Measurements from ENCODE around the gene CA11.
A peak's percentile ranks its signal among the peaks of the same experiment; 100 is the strongest.
"Not testable (repeated sequence)": the region's sequence is repeated elsewhere in the genome, so short reads cannot be mapped to it uniquely, and the experiment has no call there.

Gene CA11

DNA sequence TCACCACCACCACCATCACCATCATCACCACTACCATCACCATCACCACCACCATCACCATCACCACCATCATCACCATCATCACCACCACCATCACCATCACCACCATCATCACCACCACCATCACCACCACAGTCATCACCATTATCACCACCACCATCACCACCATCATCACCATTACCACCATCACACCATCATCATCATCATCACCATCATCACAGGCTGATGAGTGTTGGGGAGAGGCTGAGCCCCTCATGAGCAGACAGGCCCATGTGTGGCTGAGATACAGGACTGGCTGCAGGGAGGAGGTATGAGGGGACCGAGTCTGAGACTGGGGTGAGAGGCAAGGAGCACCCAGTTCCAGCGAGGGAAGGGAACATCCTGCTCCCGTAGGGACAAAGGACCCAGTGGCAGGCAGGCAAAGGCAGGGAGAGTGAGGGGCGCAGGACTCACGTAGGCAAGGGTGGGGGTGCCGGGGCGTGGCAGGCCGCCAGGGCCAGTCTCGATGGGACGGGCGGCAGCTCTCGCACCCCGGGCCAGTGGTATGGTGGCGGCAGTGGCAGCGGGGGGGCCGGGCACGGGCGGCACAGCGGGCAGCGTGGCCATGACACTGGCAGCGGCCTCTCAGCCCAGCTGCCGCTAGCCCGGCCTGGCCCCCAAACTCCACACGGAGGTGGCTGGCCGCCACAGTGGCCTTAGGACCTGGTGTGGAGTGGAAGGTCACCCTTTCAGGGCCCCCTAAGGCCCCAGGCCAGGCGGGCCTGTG, 24.1 kb upstream of the CA11 start:
- DNase-seq, result no peak

DNA sequence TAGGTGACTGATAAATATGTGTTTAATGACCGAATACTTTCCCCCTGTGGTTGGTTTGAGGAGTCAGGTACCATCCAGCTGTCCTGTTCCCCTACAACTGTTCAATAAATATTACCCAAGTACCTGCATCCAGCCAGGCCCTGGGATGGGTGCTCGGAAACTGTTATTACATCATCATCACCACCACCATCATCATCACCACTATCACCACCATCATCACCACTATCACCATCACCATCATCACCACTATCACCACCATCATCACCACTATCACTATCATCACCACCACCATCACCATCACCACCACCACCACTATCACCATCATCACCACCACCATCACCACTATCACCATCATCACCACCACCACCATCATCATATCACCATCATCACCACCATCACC, 22.8 kb upstream of the CA11 start:
- no peak for DNase-seq

DNA sequence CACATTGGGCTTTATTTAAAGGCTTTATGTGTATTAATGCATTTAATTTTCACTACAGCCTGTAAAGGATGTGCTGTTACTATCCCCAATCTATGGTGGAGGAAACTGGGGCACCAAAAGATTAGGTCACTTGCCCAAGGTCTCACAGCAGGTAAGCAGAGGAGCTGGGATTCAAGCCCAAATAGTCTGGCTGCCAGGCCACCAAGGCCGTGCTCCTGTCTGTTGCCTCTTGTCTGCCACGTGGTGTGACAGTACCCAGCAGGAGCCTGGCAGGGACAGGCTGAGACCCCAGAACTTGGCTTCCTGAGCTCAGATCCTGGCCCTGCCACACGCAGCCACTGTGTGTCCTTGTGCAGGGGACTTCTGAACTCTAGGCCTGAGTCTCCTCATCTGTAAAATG, 22.3 kb upstream of the CA11 start:
- DNase-seq, result no peak

DNA sequence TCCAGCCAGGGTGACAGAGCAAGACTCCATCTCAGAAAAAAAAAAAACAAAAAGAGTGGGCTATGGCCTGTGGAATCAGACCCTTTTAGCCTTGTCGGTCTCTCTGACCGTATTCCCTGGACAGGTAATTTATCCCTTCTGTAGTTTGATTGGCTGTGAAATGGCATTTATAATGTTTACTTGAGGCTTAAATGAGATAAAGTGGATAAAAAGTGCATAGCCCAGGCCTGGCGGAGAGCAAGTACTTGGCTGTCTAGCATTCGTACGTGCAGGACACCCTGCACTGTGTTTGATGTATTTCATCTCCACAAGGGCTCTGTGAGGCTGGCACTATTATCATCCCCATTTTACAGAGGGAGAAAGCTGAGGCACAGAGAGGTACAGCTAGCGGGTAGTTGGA, 19.8 kb upstream of the CA11 start:
- no peak for DNase-seq

DNA sequence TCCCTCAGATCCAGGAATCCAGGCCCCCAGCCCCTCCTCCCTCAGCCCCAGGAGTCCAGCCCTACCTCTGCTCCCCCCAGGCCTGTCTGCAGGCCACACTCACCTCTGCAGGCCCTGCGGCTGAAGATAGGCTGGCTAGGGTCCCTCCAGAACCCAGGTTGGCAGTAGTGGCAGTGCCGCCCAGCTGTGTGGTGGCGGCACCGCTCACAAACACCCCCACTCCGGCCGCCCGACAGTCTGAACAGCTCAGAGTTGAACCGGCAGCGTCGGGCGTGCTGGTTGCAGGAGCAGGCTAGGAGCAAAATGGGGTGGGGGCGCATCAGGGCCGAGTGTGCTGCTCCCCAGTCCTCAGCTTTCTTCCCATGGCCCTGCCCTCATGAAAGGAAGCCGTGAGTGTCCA, 18.5 kb upstream of the CA11 start:
- no peak for DNase-seq

DNA sequence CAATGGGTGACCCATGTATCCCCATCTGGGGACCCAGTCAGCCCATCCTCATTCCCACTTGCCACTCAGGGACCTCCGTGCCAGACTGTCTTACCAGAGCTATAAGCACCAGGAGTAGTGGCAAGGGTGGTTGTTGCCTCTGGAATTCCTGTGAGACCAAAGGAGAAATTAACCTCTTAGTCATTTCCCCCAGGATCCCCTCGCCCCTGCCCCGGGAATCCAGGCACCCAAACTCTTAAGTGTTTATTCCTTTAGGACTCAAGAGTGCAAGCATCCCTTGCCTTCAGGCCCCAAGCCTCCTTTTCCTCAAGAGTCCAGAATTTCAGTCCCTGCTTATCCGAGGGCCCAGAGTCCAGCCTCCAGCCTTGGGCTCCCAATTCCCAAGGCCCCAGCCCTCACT, 17.7 kb upstream of the CA11 start:
- no peak for DNase-seq

DNA sequence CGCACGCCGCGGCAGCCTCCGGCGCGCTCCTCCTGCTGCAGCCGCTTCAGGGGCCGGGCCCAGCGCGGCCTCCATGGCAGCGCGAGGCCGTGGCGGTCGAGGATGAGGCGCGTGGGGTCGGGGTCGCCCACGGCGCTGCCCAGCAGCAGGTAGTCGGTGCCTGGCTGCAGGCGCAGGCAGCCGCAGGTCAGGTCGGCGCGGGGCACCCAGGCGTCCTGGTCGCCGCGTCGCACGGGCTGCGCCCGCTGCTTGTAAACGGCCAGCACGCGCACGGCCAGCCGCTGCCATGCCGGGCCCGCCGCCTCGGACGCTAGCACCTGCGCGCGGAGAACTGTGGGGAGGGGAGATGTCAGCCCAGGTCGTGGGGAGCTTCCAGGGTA, 15.7 kb upstream of the CA11 start:
- no peak for DNase-seq

DNA sequence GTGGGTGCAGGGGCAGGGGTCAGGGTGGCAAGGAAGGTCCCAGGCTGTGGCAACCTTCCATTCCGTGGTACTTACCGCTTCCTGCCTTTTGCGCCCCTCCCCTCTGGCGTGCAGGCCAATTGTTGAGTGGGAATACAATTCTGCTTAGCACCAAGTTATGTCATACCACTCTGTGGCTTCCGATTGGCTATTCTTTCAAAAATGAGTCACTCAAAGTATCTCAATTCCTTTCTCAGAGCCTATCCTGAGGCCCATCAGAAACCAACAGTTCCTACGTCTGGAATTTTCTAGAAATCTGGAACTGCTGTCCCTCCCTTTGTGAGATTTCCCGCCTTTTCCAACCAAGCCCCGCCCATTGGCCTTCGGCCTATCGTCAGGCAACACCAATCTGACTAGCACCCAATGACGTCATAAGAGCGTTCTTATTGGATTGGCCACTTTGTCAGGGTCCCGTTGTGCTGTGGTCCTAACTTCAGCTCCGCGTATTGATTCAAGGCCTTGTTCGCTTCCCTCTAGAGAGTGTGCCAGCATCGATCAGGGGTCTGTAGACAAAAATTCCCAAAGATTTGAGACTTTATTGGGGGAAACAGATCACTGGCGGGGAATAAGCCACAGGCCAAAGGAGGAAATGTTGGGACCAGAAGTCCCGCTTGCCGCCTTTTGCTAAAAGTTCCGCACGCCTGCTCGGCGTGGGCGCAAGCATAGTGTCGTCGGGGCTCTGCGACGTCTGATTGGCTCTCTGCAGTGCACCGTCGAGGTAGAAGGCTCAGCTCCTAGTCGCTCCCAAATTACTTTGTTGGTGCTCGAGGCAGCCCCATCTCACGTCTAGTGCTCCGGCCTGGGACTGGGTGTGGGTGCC, 15.1 kb upstream of the CA11 start:
- DNase-seq, result peak; percentile 83

DNA sequence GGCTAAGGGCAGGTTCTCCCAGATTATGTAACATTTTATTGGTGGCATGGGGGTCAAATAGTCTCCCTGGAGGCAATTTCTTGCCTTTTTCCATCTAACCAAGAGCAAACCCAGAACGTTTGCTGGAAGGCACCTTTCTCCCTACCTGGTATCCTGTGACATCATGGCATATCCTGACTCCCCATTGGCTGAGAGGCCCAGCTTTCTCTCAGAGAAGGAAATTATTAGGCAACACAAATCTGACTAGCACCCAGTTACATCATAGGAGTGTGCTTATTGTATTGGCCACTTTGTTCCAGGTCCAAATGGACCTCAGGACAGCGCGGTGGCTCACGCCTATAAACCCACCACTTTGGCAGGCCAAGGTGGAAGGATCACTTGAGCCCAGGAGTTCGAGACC, 13.8 kb upstream of the CA11 start:
- DNase-seq, result no peak

DNA sequence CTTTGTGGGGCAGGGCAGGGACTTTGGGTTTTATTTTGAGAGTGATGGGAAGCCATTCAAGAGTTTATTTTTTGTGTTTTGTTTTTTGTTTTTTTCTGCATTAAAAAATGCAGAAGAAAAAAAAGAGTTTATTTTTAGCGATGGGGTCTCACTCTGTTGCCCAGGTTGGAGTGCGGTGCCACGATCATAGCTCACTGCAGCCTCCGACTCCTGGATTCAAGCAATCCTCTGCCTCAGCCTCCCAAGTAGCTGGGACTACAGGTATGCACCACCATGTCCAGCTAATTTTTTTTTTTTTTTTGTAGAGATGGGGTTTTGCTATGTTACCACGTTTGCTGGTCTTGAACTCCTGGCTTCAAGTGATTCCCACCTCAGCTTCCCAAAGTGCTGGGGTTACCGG, 12.5 kb upstream of the CA11 start:
- DNase-seq, result no peak

DNA sequence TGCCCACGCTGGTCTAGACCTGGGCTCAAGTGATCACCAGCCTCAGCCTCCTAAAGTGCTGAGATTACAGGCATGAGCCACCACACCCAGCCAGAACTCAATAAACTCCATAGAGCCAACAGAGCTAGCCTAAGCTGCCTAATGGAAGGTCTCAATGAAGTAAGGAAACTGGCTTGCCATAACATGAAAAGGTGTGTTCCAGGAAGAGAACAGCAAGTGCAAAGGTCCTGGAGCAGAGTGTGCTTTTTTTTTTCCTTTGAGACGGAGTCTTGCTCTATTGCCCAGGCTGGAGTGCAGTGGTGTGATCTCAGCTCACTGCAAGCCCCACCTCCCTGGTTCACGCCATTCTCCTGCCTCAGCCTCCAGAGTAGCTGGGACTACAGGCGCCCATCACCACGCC, 11.8 kb upstream of the CA11 start:
- not testable (repeated sequence) for DNase-seq

DNA sequence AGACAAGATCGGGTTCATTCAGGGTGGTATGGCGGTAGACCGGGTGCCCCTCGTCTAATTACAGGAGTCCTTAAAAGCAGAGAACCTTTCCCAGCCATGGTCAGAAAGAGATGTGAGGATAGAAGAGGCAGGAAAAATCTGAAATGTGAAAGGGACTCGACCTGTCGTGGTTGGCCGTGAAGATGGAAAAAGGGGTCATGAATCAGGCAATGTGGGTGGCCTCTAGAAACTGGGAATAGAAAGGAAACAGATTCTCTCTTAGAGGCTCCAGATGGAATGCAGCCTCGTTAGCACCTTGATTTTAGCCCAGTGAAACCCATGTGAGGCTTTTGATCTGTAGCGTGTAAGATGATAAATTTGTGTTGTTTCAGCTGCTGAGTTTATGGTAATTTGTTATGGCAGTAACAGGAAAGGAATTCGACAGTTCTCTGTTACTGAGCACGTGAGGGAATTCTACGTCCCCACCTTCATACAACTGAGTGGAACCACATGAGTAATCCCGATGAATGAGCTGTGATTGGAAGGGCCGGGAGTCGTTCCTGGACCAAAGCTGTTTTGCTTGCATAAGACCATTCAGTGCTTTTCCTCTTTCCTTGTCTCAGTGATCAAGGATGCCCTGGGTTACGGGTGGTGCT, 11.0 kb upstream of the CA11 start:
- peak; percentile 86 for DNase-seq

DNA sequence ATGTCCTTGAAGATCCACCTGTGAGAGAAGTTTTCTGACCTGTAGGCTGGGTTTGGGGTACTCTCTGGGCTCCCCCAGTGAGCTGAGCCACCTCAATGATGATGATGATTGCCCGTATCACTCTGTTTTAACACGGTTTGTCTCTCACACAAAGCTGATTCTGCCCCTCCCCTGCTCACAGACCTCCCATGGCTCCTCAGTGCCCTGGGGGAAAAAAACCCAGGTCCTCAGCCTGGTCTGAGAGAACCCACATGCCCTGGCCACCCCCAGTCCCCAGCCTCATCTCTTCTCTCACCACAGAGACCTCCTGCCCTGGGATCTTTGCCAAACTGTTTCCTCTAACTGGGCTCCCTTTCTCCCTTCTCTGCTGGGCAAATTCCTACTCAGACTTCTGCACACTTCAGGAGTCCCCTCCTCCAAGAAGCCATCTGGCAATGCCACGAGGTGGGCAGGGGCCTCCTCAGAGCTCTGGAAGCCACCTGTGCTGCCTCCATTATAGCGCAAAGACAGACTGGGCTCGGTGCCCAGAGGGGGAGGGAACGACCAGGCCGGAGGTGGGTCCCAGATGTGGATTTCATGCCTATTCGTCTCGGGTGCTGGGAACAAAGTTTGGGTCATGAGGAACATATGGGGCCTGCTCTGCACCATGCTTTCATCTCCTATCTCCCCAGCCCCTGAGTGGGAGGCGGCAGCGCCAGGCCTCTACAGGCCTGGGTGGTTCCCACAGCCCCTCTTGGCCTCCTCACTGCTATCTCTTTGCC, 8.5 kb upstream of the CA11 start:
- DNase-seq, result no peak

DNA sequence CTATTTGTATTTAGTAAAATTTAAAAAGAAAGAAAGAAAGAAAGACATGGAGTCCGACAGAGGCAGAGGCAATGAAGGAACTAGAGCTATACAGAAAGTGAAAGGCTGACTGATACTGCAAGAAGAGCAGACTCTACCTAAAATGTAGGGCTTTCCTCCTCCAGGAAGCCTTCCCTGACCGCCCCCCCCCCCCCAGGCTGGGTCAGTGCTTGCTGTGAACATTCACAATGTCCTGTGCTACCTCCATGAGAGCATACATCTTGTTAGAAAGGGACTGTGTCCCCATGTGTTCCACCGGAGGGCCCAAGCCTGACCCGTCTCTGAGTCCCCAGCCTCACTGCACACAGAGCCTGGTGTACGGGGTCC, 5.7 kb upstream of the CA11 start:
- DNase-seq, result no peak

DNA sequence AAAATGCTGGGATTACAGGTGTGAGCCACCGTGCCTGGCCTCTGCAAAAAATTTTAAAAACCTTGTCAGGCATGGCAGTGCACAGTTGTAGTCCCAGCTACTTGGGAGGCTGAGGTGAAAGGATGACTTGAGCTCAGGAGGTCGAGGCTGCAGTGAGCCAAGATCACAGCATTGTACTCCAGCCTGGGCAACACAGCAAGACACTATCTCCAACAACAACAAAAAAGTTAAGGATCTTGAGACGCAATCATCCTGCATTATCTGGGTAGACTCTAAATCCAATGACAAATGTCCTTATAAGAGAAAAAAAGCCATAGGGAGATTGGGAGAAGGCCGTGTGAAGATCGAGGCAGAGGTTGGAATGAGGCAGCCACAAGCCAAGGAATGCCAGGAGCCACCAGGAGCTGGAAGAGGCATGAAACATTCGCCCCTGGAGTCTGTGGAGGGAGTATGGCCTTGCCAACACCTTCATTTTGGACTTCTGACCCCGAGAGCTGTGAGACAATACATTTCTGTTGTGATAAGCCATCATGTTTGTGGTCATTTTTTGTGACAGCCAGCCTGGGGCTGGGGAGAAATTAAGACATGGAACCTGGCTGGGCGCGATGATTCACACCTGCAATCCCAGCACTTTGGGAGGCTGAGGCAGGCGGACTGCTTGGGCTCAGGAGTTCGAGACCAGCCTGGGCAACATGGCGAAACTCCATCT, 5.1 kb upstream of the CA11 start:
- no peak for DNase-seq

DNA sequence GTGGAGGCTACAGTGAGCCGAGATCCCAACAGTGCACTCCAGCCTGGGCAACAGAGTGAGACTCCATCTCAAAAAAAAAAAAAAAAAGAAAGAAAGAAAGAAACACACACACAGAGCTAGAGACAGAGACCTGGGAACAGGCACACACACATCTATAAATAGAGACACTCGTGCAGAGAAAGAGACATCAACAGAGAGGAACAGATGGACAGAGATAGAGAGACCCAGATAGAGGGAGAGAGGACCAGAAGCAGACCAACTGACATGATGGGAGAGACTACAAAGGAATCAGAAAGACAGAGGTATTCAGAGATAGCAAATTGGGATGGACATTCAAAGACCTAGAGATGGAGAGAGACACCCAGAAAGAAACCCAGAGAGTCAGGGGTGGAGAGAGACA, 2.1 kb upstream of the CA11 start:
- no peak for DNase-seq

DNA sequence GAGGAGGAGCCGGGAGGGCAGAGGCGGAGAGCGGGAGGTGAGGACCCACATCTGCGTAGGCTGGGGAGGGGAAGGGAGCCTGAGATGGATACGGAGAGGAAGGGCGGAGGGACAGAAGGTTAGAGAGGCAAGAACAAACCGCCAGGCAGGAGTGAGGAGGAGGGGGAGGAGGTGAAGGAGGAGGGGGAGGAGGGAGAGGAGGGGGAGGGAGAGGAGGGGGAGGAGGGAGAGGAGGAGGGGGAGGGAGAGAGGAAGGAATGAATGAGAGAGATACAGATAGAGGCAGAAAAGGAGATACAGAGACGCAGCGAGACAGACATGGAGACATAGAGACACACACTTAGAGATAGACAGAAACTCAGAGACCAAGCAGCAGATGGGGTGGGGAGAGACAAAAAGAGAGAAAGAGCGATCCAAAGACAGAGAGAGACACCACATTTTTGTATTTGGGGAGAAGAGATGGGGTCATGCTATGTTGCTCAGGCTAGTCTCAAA, 782 bp upstream of the CA11 start:
- peak; percentile 79 for DNase-seq

DNA sequence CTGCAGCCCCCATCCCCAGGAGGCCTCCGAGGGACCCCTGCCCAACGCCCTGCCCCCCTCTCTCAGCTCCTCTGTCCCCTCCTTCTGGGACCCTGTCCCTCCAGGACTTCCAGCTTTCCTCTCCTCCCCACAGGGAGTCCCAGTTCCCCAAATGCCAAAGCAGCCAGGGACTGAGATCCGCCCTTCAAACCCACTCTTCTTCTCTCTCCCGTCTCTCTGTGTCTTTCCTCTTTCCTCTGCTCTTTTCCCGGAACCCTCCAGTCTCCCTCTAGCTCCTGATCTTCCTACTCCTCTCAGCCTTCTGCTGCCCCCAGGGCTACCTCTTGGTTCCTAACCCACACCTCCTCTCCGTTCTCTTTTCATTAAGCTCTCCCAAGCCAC, 377 bp downstream of the CA11 start:
- no peak for DNase-seq

DNA sequence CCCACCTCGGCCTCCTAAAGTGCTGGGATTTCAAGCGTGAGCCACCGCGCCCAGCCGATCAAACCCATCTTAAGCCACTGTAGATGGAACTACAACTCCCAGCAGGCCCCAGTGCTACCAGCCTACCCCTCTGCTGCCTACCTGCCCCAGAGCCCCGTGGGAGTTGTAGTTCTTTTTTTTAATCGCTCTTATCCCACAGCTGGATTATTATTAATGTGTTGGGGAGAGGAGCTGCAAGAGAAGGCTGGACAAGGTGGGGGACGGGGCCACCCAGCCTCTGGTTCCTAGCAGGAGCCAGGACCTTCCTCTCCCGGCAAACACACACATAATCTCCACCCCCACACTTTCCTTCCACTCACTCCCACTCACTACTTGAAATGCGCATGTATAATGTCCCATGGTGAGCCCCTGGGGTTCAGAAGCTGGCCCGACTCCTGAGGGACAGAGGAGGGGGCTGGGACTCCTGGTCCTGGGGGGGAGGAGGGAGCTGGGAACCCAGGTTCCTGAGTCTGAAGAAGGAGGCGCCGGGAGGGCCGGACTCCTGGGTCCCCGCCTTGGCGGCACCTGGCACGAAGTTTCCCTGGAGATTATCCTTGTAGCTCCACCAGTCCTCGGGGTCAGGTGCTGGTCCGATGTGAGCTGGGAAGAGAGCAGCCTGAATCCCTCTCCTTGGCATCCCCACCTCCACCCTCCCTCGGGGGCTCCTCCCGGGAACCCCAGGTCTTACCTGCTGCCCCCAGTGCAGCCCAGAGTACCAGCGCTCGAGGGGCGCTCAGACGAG, 958 bp downstream of the CA11 start:
- DNase-seq, result peak; percentile 57

DNA sequence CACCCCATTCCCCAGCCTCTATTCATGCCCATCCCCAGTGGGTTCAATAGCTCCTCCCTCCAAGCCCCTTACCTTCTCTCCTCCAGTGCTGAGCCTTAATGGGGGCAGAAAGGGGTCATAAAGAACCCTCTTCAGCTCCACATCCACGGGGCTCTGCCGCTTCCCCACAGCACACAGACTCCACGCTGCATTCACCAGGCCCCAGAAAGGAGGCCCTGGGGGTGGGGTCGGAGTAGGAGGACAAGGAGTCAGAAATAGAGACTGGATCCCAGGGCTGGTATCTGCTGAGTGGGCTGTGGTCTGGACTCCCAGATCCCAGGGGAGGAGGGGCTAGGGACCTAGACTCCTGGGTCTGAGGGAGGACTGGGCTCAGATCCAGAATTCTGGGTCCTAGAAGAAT, 1.6 kb downstream of the CA11 start:
- no peak for DNase-seq

DNA sequence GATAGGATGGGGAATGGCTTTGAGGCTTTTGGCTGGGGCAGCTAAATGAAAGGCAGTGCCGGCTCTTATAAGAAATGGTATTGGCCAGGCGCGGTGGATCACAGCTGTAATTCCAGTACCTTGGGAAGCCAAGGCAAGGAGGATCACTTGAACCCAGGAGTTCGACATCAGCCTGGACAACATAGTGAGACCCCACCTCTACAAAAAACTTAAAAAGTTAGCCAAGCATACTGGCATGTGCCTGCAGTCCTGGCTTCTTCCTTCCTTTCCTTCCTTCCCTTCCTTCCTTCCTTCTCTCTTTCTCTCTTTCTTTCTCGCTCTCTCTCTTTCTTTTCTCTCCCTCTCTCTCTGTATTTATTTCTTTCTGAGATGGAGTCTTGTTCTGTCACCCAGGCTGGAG, 3.1 kb downstream of the CA11 start:
- DNase-seq, result no peak
